GM19035 (cell line): Measurements from ENCODE around the gene CCL26.
A peak's percentile ranks its signal among the peaks of the same experiment; 100 is the strongest.
"Not testable (repeated sequence)": the region's sequence is repeated elsewhere in the genome, so short reads cannot be mapped to it uniquely, and the experiment has no call there.

Experiments
- ATAC-seq: cut with Tn5 transposase; IDR thresholded peaks from one replicate; pipeline ENCODE4 v1.9.1; 2021; ENCODE audit not compliant: unreplicated experiment

Gene CCL26

GRCh38 chr7:75739796-75740672 lies 32.0 kb downstream of the CCL26 start:
- ATAC-seq: peak; percentile 31

DNA sequence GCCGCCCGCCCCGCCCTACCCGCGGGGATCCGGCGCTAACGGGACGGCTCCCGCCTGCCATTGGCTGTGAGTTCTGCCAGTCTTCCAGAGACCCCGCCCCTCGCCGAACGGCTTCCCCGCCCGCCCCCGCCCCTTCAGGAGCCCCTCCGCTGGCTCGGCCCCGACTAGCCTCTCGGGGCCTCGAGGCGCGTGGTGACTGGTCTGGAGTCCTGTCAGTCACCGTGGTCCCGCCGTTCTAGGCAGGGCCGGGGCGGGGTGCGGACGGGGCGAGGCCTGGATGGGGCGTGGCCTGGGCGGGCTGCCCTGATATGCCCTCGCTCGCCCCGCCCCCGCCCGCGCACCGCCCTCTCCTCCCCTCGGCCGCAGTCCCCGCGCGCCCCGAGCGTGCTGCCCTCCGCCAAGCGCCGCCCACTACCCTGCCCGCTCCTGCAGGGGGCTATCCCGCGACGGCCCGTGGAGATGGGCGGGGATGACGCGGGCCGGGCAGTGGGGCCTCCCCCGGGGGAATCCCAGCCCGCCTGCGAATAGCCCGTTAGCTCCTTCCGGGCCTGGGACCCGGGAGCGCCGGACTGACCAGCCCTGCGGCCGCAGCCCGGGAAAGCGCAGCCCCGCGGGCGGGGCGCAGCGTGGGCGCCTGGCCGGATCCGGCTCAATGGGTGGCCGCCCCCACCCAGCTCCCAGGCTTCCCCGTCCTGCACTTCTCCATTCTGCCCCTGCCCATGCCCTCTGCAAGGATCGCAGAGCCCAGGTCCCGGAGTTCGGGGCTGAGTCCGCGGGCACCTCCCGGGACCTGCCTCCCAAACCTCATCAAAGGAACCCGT lies 32.8 kb downstream of the CCL26 start:
- ATAC-seq: peak; percentile 87

DNA sequence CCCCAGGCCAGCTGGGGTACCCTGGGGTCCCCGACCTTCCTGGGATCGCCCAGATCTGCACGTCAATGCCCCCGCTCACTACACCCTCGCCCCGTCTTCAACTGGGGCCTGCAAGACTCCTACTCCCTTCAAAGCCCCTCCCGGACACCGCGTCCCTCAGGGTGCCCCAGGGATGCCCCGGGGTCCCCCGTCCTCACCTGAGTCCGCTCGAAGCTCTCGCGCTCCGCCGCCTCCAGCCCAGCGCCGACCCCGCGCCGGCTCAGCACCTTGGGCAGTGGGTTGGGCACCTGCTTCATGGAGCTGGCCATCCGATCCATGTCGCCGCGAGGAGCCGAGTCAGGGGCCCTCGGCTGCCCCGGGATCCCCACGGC lies 33.4 kb downstream of the CCL26 start, which contains the start of gene HIP1:
Gene HIP1 (minus strand): TSS at position 338 of the 371 bp plus-strand sequence. CDS start 21 bp downstream, at position 317.
- ATAC-seq: no peak

DNA sequence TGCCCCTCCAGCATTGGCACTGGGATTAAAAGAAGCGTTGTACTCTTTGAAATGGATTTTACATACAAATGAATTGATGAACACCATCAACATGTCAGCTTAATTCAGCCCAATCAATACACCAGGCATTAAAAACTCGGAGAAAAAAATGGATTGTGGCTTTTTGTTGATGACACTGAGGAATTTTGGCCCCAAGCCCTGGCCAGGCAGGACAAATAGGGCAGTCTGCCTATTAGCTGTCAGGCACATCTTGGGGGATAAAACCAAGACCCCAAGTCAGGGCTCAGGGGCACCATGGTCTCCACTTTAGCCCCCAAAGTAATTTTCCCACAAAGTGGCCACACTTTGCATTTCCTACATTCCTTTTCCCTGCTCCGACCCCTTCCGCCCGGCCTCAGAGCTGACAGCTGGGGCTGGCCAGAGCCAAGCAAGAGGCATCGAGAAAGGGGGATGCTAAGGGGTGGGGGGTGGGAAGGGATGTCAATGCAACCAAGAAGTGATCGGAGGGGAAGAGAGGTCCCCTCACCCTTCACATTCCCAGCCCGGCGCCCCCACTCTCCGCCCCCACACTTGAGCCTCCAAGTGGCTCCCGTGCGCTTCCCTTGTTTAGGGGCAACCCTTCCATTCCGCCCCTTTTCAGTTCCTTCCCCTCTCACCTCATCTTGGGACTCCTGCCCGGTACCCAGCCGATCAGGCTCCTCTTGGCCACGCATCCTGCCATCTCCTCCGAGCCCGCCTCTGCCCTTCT lies 34.0 kb downstream of the CCL26 start:
- no peak for ATAC-seq

- ATAC-seq: no peak
These were observed 36.2 kb downstream of the CCL26 start for GRCh38 chr7:75735581-75736350.

DNA sequence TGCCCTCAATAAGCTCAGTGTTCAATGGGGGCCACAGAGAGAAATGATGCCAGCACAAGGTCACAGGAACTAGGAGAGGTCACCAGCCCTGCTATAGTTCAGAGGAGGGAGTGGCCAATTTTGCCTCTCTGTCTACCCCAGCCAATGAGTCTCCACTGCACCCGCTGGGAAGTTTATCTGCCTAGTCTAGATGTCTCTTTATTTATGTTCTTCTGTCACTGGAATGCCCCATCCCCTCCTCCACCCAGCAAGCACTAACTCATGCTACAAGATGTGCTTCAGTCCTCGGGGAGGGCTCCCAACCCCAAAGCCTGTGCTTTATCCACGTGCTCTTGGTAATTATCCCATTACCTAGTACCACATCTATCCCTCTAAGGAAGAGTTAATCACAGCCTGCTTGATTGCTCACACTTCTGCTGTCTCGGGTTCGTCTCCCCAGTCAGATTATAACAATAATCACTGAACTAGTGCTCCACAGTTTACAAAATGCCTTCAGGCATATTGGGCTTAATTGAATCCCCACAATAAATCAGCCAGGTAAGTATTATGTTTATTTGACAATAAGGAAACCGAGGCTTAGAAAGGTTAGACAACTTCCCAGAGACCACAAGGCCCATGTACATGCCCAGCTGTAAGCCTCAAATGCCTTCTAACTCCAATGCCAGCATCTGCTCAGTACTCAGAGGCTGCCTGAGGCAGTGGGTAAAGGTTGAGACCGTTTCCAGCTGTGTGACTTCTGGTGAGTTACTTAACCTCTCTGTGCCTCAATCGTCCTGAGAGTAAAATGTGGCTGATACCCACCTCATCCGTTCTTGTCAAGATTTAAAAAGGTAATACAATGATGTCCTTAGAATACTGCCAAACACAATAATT lies 37.2 kb downstream of the CCL26 start:
- ATAC-seq: no peak

- ATAC-seq: no peak
These were observed 39.0 kb downstream of the CCL26 start for GRCh38 chr7:75732764-75733630.

DNA sequence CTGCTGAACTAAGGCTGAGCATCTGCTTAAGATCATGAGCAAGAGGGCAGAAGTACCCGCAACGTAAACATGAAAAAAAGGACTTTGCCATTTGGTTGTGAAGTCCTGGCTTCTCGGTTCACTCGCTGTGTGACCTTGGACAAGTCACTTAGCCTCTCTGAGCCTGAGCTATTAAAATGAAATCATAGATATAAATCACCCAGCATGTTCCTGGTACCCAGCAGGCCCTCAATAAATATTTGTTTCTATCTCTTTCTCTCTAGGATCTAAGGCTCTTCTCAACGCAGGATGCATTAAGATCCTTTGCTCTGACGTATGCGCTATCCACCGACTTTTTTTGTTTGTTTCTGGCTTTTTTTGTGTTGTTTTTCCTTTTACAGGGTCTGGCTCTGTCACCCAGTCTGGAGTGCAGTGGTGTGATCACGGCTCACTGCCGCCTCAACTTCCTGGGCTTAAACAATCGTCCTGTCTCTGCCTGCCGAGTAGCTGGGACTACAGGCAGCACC lies 39.9 kb downstream of the CCL26 start:
- ATAC-seq: no peak

DNA sequence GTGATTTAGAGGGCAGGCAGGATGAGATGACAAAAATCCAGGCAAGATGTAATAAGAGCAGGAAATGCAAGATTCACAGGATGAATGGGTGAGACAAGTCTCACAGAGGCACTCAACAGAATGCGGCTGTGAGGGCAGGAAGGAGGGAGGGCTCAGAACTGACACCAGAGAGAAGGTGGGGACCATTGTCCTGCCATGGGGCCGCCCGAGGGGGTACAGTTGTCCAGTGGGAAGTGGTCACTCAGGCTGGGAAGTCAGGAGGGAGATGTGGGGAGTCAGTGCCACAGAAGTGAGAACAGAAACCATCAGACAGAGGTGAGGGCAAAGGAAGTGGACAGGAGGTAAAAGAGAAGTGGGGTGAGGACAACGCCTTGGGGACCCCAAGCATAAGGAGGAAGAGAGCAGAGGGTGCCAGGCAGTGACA lies 42.1 kb downstream of the CCL26 start:
- no peak for ATAC-seq

GRCh38 chr7:75727881-75728593 lies 44.0 kb downstream of the CCL26 start:
- no peak for ATAC-seq

DNA sequence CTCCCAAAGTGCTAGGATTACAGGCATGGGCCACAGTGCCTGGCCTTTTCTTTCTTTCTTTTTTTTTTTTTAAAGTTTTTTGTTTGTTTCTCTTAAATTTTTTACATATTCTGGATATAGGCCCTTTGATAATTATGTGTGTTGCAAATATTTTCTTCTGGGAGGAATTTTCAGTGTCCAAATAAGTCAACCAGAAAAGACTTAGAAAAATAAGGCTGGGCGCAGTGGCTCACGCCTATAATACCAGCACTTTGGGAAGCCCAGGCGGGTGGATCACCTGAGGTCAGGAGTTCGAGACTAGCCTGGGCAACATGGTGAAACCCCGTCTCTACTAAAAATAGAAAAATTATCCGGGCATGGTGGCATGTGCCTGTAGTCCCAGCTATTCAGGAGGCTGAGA lies 44.7 kb downstream of the CCL26 start:
- ATAC-seq: not testable (repeated sequence)

DNA sequence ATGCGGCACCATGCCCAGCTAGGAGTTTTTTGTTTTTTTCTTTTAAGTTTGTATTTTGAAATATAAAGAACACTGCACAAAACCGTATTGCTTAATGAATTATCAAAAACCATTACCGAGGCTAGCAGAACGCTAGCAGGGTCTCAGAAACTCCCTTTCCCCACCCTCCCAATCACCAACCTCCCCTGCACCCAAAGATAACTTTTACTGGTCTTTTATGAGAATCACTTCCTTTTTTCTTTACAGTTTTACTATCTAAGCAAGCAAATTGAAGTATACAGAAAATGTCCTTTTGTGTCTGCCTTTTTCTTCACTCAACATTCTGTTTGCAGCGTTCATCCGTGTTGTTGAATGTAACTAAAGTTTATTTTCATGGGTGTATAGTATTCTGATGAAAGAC lies 46.7 kb downstream of the CCL26 start:
- no peak for ATAC-seq

DNA sequence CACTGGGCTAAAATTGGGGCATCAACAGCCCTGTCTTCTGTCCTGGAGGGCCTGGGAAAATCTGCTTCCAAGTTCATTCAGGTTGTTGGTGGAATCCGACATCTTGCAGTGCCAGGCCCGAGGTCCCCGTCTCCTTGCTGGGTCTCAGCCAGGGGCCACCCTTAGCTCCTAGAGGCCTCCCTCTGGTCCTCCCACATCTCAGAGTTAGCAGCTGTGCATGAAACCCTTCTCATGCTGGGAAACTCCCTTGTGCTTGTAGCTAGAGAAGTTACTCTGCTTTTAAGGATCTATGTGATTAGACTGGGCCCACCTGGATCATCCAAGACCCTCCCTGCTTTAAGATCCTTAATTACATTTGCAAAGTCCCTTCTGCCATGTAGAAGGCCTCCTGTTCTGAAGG lies 48.6 kb downstream of the CCL26 start:
- ATAC-seq: no peak

DNA sequence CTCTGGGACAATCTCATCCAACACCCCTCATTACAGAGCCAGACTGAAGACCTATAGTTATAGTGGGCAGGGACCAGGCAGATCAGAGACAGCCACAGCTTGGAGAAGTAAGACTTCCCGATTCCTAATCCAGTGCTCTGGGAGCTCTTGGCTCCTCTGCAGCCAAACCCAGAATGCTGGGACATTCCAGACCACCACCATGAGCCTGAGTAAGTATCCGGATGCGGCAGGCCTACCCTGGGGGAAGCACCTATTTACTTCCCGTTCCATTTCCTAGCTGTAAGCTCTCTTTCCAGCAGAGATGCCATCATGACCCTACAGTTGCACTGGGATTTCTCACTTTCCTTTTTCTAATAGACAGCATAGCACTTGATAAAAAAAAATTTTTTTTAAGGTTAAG lies 49.6 kb downstream of the CCL26 start:
- ATAC-seq: no peak

DNA sequence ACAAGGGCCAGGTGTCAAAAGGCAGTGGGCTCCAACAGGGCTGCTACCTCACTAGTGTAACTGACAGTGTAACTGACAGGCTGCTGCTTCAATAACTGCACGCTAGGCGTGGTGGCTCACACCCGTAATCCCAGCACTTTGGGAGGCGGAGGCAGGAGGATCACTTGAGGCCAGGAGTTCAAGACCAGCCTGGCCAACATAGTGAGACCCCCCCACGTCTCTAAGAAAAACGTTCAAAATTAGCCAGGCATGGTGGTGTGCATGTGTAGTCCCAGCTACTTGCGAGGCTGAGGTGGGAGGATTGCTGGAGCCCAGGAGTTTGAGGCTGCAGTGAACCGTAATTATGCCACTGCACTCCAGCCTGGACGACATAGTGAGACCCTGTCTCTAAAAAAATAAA lies 50.1 kb downstream of the CCL26 start:
- ATAC-seq: not testable (repeated sequence)

DNA sequence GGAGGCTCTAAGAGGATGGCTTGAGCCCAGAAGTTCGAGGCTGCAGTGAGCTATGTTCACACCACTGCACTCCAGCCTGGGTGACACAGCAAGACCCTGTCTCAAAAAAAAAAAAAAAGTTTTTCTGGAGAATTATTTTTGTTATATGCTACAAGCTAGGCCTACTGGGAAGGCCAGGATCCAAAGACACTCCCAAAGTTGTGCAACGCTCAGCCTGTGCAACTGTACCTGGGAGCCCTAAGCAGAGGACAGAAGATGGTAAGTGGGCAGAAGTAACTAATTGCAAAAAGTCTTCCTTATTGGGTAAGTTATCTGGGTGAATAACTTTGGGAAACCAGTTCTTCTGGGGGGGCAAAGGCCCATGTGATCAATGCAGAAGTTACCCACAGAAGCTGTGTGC lies 50.6 kb downstream of the CCL26 start:
- no peak for ATAC-seq

- no peak for ATAC-seq
These were observed 52.4 kb downstream of the CCL26 start for GRCh38 chr7:75719626-75720025.
